ENCODE data around the gene METTL26.

DNA sequence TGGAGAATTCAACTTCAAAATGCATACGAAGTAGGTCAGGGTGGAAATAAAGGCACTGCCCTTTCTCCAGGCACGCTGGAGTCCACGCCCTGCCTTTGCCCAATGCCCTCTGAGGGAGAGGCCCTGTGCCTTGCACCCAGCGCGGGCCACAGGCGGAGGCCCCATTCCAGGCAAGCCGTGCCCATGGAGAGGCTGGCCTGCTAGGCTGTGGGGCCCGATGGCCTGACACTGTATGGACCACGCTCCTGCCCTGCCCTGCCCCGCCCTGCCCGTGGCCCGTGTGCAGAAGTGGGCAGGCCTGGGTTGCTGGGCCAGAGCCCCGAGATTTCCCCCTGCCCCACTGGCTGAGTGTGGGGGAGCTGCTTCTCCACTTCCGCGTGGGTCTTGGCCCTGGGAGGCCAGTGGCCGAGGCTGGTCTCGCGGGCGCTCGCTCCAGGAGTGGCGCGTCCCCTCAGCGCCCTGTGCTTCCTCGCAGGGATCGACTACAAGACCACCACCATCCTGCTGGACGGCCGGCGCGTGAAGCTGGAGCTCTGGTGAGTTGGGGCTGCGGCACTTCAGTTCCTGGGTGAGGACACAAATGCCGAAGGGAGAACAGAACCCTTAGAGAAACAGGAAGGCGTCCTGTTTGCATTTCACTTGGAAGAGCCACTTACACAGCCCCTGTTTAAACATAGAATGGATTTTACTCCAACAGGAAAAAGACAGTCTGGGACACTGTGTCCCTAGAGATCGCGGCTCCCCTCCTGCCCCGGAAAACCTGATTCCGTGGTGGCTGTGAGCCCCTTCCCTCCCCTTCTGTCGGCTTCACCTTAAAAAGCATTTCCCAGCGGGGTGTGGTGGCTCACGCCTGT is 19.1 kb downstream of the METTL26 start:
- no peak for TF ChIP-seq SPI1 (IDR thresholded peaks at IDR 0.05; ENCODE audit: borderline replicate concordance, low read depth)
- TF ChIP-seq, protein P1, sequence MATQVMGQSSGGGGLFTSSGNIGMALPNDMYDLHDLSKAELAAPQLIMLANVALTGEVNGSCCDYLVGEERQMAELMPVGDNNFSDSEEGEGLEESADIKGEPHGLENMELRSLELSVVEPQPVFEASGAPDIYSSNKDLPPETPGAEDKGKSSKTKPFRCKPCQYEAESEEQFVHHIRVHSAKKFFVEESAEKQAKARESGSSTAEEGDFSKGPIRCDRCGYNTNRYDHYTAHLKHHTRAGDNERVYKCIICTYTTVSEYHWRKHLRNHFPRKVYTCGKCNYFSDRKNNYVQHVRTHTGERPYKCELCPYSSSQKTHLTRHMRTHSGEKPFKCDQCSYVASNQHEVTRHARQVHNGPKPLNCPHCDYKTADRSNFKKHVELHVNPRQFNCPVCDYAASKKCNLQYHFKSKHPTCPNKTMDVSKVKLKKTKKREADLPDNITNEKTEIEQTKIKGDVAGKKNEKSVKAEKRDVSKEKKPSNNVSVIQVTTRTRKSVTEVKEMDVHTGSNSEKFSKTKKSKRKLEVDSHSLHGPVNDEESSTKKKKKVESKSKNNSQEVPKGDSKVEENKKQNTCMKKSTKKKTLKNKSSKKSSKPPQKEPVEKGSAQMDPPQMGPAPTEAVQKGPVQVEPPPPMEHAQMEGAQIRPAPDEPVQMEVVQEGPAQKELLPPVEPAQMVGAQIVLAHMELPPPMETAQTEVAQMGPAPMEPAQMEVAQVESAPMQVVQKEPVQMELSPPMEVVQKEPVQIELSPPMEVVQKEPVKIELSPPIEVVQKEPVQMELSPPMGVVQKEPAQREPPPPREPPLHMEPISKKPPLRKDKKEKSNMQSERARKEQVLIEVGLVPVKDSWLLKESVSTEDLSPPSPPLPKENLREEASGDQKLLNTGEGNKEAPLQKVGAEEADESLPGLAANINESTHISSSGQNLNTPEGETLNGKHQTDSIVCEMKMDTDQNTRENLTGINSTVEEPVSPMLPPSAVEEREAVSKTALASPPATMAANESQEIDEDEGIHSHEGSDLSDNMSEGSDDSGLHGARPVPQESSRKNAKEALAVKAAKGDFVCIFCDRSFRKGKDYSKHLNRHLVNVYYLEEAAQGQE (IDR thresholded peaks at IDR 0.05; ENCODE audit: insufficient replicate concordance, low read depth), result no peak
